HepG2 (cell line): ENCODE measurements around the gene ITLN1. TPM values are rescaled to one million over a fixed set of nuclear protein-coding genes. Genes with fewer than 3 reads are reported as not detected.

Source experiments
- ATAC-seq: fragments of 200-7000 bp; cut with Tn5 transposase; 3 replicates; pipeline ENCODE4 v1.9.1; 2020; ENCODE audit warnings: mild to moderate bottlenecking, moderate library complexity
- BruUV-seq: library from RNA; stranded (reverse); fragments of 400-500 nt; replicated peaks from 2 replicates; lab custom pipeline; 2021; lab: Mats Ljungman, UMichigan
- CTCF ChIA-PET: fragments of 300-600 bp; formaldehyde crosslinking; extraction: SDS; loops from one replicate; lab custom pipeline; 2021; ENCODE audit warnings: low total read pairs, inconsistent platforms, low intra/inter-chr PET ratio; lab: Yijun Ruan, JAX
- POLR2A ChIA-PET: fragments of 350-600 bp; sonication (Branson Sonifier 250); formaldehyde crosslinking; loops from one replicate; lab custom pipeline; 2020; ENCODE audit warnings: antibody characterized with exemption, inconsistent platforms; lab: Yijun Ruan, JAX
- DNase-seq: peaks from one replicate; pipeline ENCODE4 v3.0.0-alpha.2; 2015; ENCODE audit warnings: low spot score
- FAIRE-seq: peaks from 3 replicates; lab custom pipeline; 2011; peaks lifted over from hg19 to GRCh38; lab: Jason Lieb, UNC
- H2AFZ ChIP-seq: one replicate; pipeline ENCODE4 v1.6.1; 2011; ENCODE audit warnings: low read length, inconsistent platforms
- H3K27ac ChIP-seq: fragments of 300-600 bp; 3 replicates; pipeline ENCODE4 v1.8.0; 2011; ENCODE audit warnings: mixed run types, mild to moderate bottlenecking, mixed read lengths, low read length, inconsistent platforms; ENCODE audit not compliant: insufficient read depth; ENCODE audit errors: extremely low read length
- H3K27me3 ChIP-seq, 2 experiments: fragments of 200-600 bp in 1 of 2; 2 replicates in 1 of 2; 3 replicates in 1 of 2; pipeline versions ENCODE4 v1.6.0 to v1.8.0; 2011; ENCODE audit warnings: low read length in 2 of 2, mild to moderate bottlenecking in 2 of 2, moderate library complexity in 2 of 2, inconsistent platforms in 1 of 2; ENCODE audit not compliant: insufficient read depth in 2 of 2, control insufficient read depth in 1 of 2
- H3K36me3 ChIP-seq, 2 experiments: fragments of 200-600 bp in 1 of 2; replicated peaks in 1 of 2; 2 replicates in 1 of 2; 3 replicates in 1 of 2; pipeline versions ENCODE4 v1.5.1 to v1.8.0; 2011; ENCODE audit warnings: low read length in 2 of 2, inconsistent platforms in 1 of 2; ENCODE audit not compliant: insufficient read depth in 2 of 2, control insufficient read depth in 1 of 2
- H3K4me1 ChIP-seq: 2 replicates; pipeline ENCODE4 v1.5.1; 2012; ENCODE audit warnings: low read length, inconsistent platforms; ENCODE audit not compliant: insufficient read depth
- H3K4me2 ChIP-seq: 2 replicates; pipeline ENCODE4 v1.6.0; 2011; ENCODE audit warnings: low read depth, low read length, inconsistent platforms
- H3K4me3 ChIP-seq, 3 experiments: fragments of 200-600 bp in 1 of 3; sonication (generic), shearing (Covaris generic) in 1 of 3; replicated peaks in 1 of 3; 2 replicates each; pipeline ENCODE4 v1.5.1; 2011 to 2016; ENCODE audit warnings: low read length in 3 of 3, inconsistent platforms in 2 of 3, low read depth in 2 of 3, mild to moderate bottlenecking in 2 of 3, control low read depth in 1 of 3, mixed read lengths in 1 of 3; ENCODE audit not compliant: insufficient read depth in 1 of 3
- H3K79me2 ChIP-seq: one replicate; pipeline ENCODE4 v1.6.1; 2011; ENCODE audit warnings: low read length, inconsistent platforms; ENCODE audit not compliant: insufficient read depth
- H3K9ac ChIP-seq: 2 replicates; pipeline ENCODE4 v1.6.0; 2011; ENCODE audit warnings: mild to moderate bottlenecking, low read depth, low read length, inconsistent platforms; ENCODE audit not compliant: insufficient read depth
- H3K9me3 ChIP-seq: 2 replicates; pipeline ENCODE4 v1.5.1; 2012; ENCODE audit warnings: mild to moderate bottlenecking, low read length
- H4K20me1 ChIP-seq: 2 replicates; pipeline ENCODE4 v1.6.0; 2011; ENCODE audit warnings: inconsistent platforms, mild to moderate bottlenecking, low read length, moderate library complexity; ENCODE audit not compliant: insufficient read depth
- EEA1 ChIP-seq: sonication (generic); formaldehyde crosslinking; IDR thresholded peaks from 2 replicates; pipeline ENCODE4 v1.5.1; 2020; ENCODE audit warnings: mild to moderate bottlenecking, missing genetic modification reagents, borderline replicate concordance
- FOXA3 ChIP-seq: IDR thresholded peaks from 2 replicates; pipeline ENCODE4 v1.6.1; 2016; ENCODE audit warnings: missing genetic modification reagents, missing compliant biosample characterization
- FOXK1 ChIP-seq: sonication (generic); formaldehyde crosslinking; IDR thresholded peaks from 2 replicates; pipeline ENCODE4 v1.4.0; 2020; ENCODE audit warnings: low read depth, missing genetic modification reagents, borderline replicate concordance
- FOXP4 ChIP-seq: sonication (generic); formaldehyde crosslinking; IDR thresholded peaks from 2 replicates; pipeline ENCODE4 v1.4.0; 2020; ENCODE audit warnings: missing genetic modification reagents
- GTF3A ChIP-seq: sonication (generic); formaldehyde crosslinking; conservative IDR thresholded peaks from 2 replicates; pipeline ENCODE4 v1.4.0; 2020; ENCODE audit warnings: mild to moderate bottlenecking, missing genetic modification reagents
- MEIS1 ChIP-seq: sonication (generic); formaldehyde crosslinking; IDR thresholded peaks from 2 replicates; pipeline ENCODE4 v1.9.0; 2021; ENCODE audit warnings: mild to moderate bottlenecking, missing genetic modification reagents, moderate library complexity, borderline replicate concordance
- MIER2 ChIP-seq: IDR thresholded peaks from 2 replicates; pipeline ENCODE4 v1.6.1; 2016; ENCODE audit warnings: missing biosample characterization, missing genetic modification reagents
- MXD3 ChIP-seq: IDR thresholded peaks from 2 replicates; pipeline ENCODE4 v1.6.1; 2016; ENCODE audit warnings: mild to moderate bottlenecking, missing biosample characterization, missing genetic modification reagents
- MZF1 ChIP-seq: sonication (generic); formaldehyde crosslinking; IDR thresholded peaks from 2 replicates; pipeline ENCODE4 v1.8.1; 2023; ENCODE audit warnings: mild to moderate bottlenecking, missing genetic modification reagents, borderline replicate concordance
- PAXIP1 ChIP-seq: sonication (generic); formaldehyde crosslinking; conservative IDR thresholded peaks from 2 replicates; pipeline ENCODE4 v1.4.0; 2020; ENCODE audit warnings: mild to moderate bottlenecking, missing genetic modification reagents, moderate library complexity
- SATB2 ChIP-seq: sonication (generic); formaldehyde crosslinking; IDR thresholded peaks from 2 replicates; pipeline ENCODE4 v1.5.0; 2020; ENCODE audit warnings: missing genetic modification reagents
- SNAPC5 ChIP-seq: sonication (generic); formaldehyde crosslinking; IDR thresholded peaks from 2 replicates; pipeline ENCODE4 v1.8.1; 2023; ENCODE audit warnings: mild to moderate bottlenecking, missing genetic modification reagents, borderline replicate concordance
- ZBTB21 ChIP-seq: sonication (generic); formaldehyde crosslinking; IDR thresholded peaks from 2 replicates; pipeline ENCODE4 v1.4.0; 2020; ENCODE audit warnings: missing genetic modification reagents
- ZBTB37 ChIP-seq: sonication (generic); formaldehyde crosslinking; IDR thresholded peaks from 2 replicates; pipeline ENCODE4 v1.4.0; 2020; ENCODE audit warnings: mild to moderate bottlenecking, missing genetic modification reagents
- ZNF367 ChIP-seq: sonication (generic); formaldehyde crosslinking; IDR thresholded peaks from 2 replicates; pipeline ENCODE4 v1.4.0; 2020; ENCODE audit warnings: missing genetic modification reagents, borderline replicate concordance
- WGBS: methylation state at CpG from one replicate; pipeline ENCODE4 v1.1.6; 2017; ENCODE audit warnings: low lambda C conversion rate; 5-methylcytosine and 5-hydroxymethylcytosine counted together
- in situ Hi-C: cut with HindIII; loops from 2 replicates; pipeline ENCODE4 v1.10.0; 2017; ENCODE audit warnings: low pct_unique_long_range_greater_than_20kb; ENCODE audit not compliant: extremely low pct_ligation_motif_present
- intact Hi-C: fragments of 100-400 bp; cut with micrococcal nuclease; formaldehyde crosslinking; loops from one replicate; pipeline ENCODE4 v1.10.0; 2022; ENCODE audit not compliant: unreplicated experiment
- polyA plus RNA-seq, 8 experiments: library from polyadenylated mRNA; depleted of rRNA in 3 of 8; stranded (reverse) in 7 of 8; unstranded in 1 of 8; fragments of >200 nt; fragmentation: Illumina TruSeq in 4 of 8; extraction: Trizol in 4 of 8; gene quantifications; 2 replicates each; pipeline versions ENCODE4 v1.2.1 to v1.2.3, GENCODE V29; 2011 to 2016; ENCODE audit warnings: low read depth in 4 of 8, missing spikeins in 1 of 8, mixed read lengths in 1 of 8; ENCODE audit not compliant: insufficient read depth in 1 of 8
- total RNA-seq, 5 experiments: library from RNA; depleted of rRNA; stranded (reverse); fragments of >200 nt; fragmentation: Illumina TruSeq; extraction: Trizol; gene quantifications; 2 replicates each; pipeline ENCODE4 v1.2.3, GENCODE V29; 2016; ENCODE audit warnings: low read depth in 1 of 5

The ITLN1 gene
- total and polyA plus RNA-seq, 2 of the 13 experiments (the other 11 are each of a cell fraction or from before 2014, with no cell fraction given), result not detected

- POLR2A ChIA-PET, result no interaction called here
- Histone ChIP-seq H3K27me3 (no peaks in the 10 kb centered on the region; a peak in 2 of 5 replicates), H3K4me3 (no peak overlapping the region), H4K20me1 (no peaks in the 10 kb centered on the region), H3K36me3 (no peaks in the 10 kb centered on the region), H3K79me2 (no peaks in the 10 kb centered on the region), H3K4me1 (no peaks in the 10 kb centered on the region), H3K4me2 (no peak overlapping the region), H2AFZ (no peak overlapping the region), H3K9ac (no peak overlapping the region), H3K9me3 (no peaks in the 10 kb centered on the region), H3K27ac (no peak overlapping the region)
- FAIRE-seq, result no peak
- ATAC-seq, result no peak
- DNase-seq, result no peak
- BruUV-seq, result no TSS peak
- 36% methylated on average over 1 of the region's 1 CpG for WGBS
- in situ Hi-C loops (loop anchor here (10.0 kb wide), 1 partner anchor 48 kb away; no protein-coding TSS in a partner anchor), intact Hi-C loops (no loop called here)
- CTCF ChIA-PET, result no interaction called here
- TF ChIP-seq SNAPC5 (CRISPR knock-in tag) (no peak), FOXK1 (no peak), EEA1 (CRISPR knock-in tag) (no peak), FOXA3 (no peak), ZBTB37 (CRISPR knock-in tag) (no peak), GTF3A (CRISPR knock-in tag) (no peak), ZNF367 (CRISPR knock-in tag) (no peak), MEIS1 (no peak), FOXP4 (CRISPR knock-in tag) (no peak), PAXIP1 (CRISPR knock-in tag) (no peak), MIER2 (no peak), MXD3 (CRISPR knock-in tag) (no peak), MZF1 (no peak), SATB2 (no peak), ZBTB21 (no peak)
Measured at GRCh38 chr1:160882582-160882981, 2.4 kb downstream of the ITLN1 start.
